ENCODE measurements around the gene NINJ2.

GRCh38 chr12:646442-647384, 16.5 kb downstream of the NINJ2 start:
- TF ChIP-seq POLR2AphosphoS5 (IDR thresholded peaks at IDR 0.05; ENCODE audit: low read depth, low read length) (no peak), NFIC (IDR thresholded peaks at IDR 0.05; ENCODE audit: borderline replicate concordance) (no peak), SMC3 (IDR thresholded peaks at IDR 0.05; ENCODE audit: low read depth, low read length) (no peak), JUND (IDR thresholded peaks at IDR 0.05) (no peak)
